HFFc6 (cell line): ENCODE measurements around the gene XYLT2. TPM values are rescaled to one million over a fixed set of nuclear protein-coding genes. Genes with fewer than 3 reads are reported as not detected.

Experiments used
- DNase-seq: peaks from one replicate; pipeline ENCODE4 v3.0.0-alpha.2; 2018
- H3K27ac Mint-ChIP-seq: 2 replicates; pipeline ENCODE4 v1.8.0; 2020; ENCODE audit warnings: mild to moderate bottlenecking, mixed read lengths
- H3K27me3 Mint-ChIP-seq: 2 replicates; pipeline ENCODE4 v1.8.0; 2021; ENCODE audit warnings: mild to moderate bottlenecking, moderate library complexity, mixed read lengths; ENCODE audit not compliant: insufficient read depth
- H3K36me3 Mint-ChIP-seq: 2 replicates; pipeline ENCODE4 v1.8.0; 2021; ENCODE audit warnings: low read depth, mixed read lengths
- H3K4me1 Mint-ChIP-seq: 2 replicates; pipeline ENCODE4 v1.8.0; 2020; ENCODE audit warnings: low read depth, mixed read lengths
- H3K4me3 Mint-ChIP-seq: 2 replicates; pipeline ENCODE4 v1.8.0; 2020; ENCODE audit warnings: mild to moderate bottlenecking, moderate library complexity, mixed read lengths
- H3K9me3 Mint-ChIP-seq: 2 replicates; pipeline ENCODE4 v1.8.0; 2020; ENCODE audit warnings: mild to moderate bottlenecking, mixed read lengths
- CTCF ChIP-seq: fragments of 200-600 bp; sonication (generic); IDR thresholded peaks from 2 replicates; pipeline ENCODE4 v1.5.0; 2021; ENCODE audit warnings: antibody characterized with exemption, mild to moderate bottlenecking
- total RNA-seq, 6 experiments: library from RNA; stranded (reverse); fragmentation: NEBNext Ultra II Directional; extraction: Animal tissue kit (Norgen Biotek cat#: 25700); gene quantifications; 2 replicates in 1 of 6; 3 replicates in 5 of 6; pipeline ENCODE4 v1.2.3, GENCODE V29; 2021

The XYLT2 gene
- total RNA-seq, 6 experiments from 2014 or later = 38.9 to 47.1 (median 43.2) TPM

GRCh38 chr17:50319306-50320004, 26.5 kb upstream of the XYLT2 start:
- Mint-ChIP-seq H3K9me3 (no peaks in the 10 kb centered on the region), H3K27me3 (peaks cover 4% of the 10 kb centered on the region), H3K36me3 (no peaks in the 10 kb centered on the region), H3K4me1 (no peaks in the 10 kb centered on the region), H3K27ac (no peak overlapping the region), H3K4me3 (no peak overlapping the region)
- TF ChIP-seq CTCF = no peak
- DNase-seq = no peak

- Mint-ChIP-seq H3K4me3 (no peak overlapping the region), H3K9me3 (no peaks in the 10 kb centered on the region), H3K27me3 (no peaks in the 10 kb centered on the region; the same call in 1 of the 2 replicates), H3K27ac (no peak overlapping the region), H3K4me1 (no peaks in the 10 kb centered on the region), H3K36me3 (no peaks in the 10 kb centered on the region)
- no peak for DNase-seq
- TF ChIP-seq CTCF = no peak
Observed at GRCh38 chr17:50322271-50322670, 23.7 kb upstream of the XYLT2 start.

- no peak overlapping the region for H3K27ac Mint-ChIP-seq
Observed at GRCh38 chr17:50323060-50323459, 22.9 kb upstream of the XYLT2 start.

GRCh38 chr17:50325906-50326305, 20.0 kb upstream of the XYLT2 start:
- Mint-ChIP-seq H3K4me1 (peaks cover under 1% of the 10 kb centered on the region), H3K36me3 (no peaks in the 10 kb centered on the region), H3K27ac (no peak overlapping the region), H3K4me3 (no peak overlapping the region), H3K27me3 (peaks cover 3% of the 10 kb centered on the region), H3K9me3 (no peaks in the 10 kb centered on the region)
- DNase-seq = no peak
- no peak for TF ChIP-seq CTCF

More at GRCh38 chr17:50323060-50323459, 22.9 kb upstream of the XYLT2 start:
- no peak for DNase-seq
- no peaks in the 10 kb centered on the region for H3K9me3 Mint-ChIP-seq
- H3K4me1 Mint-ChIP-seq = no peaks in the 10 kb centered on the region; the same call in 1 of the 2 replicates
- no peaks in the 10 kb centered on the region; the same call in 1 of the 2 replicates for H3K27me3 Mint-ChIP-seq
- no peak for TF ChIP-seq CTCF
- H3K36me3 Mint-ChIP-seq = no peaks in the 10 kb centered on the region
- no peak overlapping the region for H3K4me3 Mint-ChIP-seq

- Mint-ChIP-seq H3K9me3 (no peaks in the 10 kb centered on the region), H3K27ac (no peak overlapping the region), H3K4me3 (no peak overlapping the region), H3K27me3 (peaks cover 3% of the 10 kb centered on the region), H3K4me1 (peaks cover 10% of the 10 kb centered on the region), H3K36me3 (no peaks in the 10 kb centered on the region)
- no peak for TF ChIP-seq CTCF
- DNase-seq = no peak
Observed at GRCh38 chr17:50326831-50327364, 19.0 kb upstream of the XYLT2 start.
